ENCODE data around the gene PKM. TPM values are rescaled to one million over a fixed set of nuclear protein-coding genes. Genes with fewer than 3 reads are reported as not detected.
"Not testable (repeated sequence)": the region's sequence is repeated elsewhere in the genome, so short reads cannot be mapped to it uniquely, and the experiment has no call there.

PKM gene
- total RNA-seq, 1 experiment from 2014 or later = 1,252 TPM

DNA sequence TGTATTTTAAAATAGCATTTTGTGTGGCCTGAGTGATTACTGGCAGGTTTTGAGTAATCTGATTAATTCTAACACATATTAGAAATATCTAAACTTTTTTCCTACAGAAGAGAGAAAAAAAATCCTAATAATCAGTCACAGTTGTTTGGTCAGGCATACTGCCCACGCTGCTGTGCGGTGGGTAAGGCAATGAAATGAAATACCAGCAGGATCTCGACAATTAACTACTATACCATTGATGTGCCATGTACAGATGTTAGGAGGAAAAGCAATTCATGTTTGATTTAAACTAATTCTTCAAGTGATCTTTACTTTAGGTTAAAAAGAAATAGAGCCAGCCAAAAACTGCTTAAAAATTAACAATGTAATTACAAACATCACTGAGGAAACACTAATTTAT lies 38.6 kb downstream of the PKM start:
- in situ Hi-C loops (cut with HindIII; ENCODE audit: low pct_unique_long_range_greater_than_20kb, low sequenced_read_pairs) = no loop called here
- no peak for DNase-seq (ENCODE audit: low read depth, low spot score)

DNA sequence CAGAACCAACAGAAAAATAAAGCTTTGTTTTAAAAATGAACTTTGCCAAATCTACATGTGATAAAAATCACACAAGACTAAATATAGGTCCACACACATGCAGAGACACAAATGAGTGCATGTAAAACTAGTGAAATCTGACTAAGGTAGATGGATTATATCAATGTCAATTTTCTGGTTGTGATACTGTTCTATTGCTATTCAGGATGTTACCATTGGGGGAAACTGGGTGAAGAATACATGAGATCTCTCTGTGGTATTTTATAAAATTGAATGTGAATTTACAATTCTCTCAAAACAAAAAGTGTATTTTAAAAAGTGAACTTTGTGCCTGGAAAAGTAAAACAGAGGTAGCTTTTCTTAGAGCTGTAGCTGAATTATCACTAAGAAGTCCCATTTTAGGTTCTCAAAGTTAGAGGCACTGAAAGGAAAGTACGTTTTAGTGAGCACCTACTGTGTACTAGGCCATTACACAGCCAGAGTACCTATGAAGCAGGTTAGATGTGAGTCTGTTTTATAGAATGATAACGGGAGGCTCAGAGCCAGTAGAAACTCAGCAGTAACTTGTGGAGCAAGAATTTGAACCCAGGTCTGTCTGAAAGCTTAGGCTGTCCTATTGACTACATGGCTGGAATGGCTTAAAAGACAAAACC lies 41.6 kb downstream of the PKM start:
- no peak for DNase-seq (ENCODE audit: low read depth, low spot score)
- in situ Hi-C loops (cut with HindIII; ENCODE audit: low pct_unique_long_range_greater_than_20kb, low sequenced_read_pairs) = no loop called here

DNA sequence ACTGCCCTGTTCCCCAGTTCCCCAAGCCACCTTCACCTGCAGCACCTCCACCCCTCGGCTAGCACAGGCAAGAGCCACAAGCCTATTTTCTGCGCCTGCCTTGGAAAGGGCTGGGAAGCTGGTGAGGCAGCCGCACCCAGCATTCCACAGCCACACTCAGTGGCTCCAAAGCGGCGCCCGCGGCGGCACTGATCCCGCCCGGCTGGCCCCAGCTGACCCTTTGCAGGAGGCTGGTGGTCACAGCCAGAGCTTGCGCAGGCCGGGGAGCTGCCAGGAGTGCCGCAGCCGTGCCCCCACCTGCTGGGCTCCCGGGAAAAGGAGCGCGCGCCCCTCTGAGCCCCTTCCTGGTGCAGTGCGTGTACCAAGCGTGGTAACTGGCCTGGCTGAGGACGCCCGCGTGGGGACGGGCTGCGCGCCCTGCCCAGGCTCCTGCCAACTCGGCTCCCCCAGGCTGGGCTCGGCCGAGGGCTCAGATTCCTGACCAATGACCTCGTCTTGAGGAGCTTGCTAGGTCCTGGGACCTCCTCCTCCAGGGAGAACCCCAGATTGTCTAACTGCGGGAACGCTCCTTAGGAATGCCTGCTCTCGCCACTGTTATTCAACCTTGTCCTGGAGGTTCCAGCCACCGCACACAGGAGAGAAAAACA lies 46.7 kb downstream of the PKM start:
- in situ Hi-C loops (cut with HindIII; ENCODE audit: low pct_unique_long_range_greater_than_20kb, low sequenced_read_pairs) = no loop called here
- DNase-seq (ENCODE audit: low read depth, low spot score) = no peak

DNA sequence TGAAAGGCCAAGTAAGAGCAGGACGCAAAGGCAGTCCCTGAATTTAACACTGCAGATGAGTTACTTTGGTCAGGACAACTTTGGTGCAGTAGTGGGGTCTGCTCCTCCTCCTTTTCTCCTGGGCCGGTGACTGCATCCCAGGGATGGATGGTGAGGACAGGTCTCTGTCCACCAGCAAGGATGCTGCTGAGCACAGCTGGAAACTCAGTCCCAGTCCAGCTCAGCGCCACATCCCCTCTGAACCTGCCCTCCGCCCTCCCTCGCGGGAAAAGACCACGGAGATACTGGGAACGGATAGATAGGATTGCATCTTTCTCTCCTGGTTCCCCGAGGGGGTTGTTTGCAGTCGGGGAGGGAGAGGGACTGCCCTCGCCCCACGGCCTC lies 47.2 kb downstream of the PKM start:
- in situ Hi-C loops (cut with HindIII; ENCODE audit: low pct_unique_long_range_greater_than_20kb, low sequenced_read_pairs) = no loop called here
- no peak for DNase-seq (ENCODE audit: low read depth, low spot score)

DNA sequence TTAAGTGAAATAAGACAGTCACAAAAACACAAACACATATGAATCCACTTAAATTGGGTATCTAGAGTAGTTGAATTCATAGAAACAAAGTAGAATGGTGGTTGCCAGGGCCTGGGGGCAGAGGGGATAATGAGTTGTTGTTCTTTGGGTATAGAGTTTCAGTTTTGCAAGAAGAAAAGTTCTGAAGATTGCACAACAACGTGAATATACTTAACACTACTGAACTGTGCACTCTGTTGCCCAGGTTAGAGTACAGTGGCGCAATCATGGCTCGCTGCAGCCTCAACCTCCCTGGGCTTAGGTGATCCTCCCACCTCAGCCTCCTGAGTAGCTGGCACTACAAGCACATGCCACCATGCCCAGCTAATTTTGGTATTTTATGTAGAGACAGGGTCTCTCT lies 48.3 kb downstream of the PKM start:
- peak; percentile 91 for DNase-seq (ENCODE audit: low read depth, low spot score)
- in situ Hi-C loops (cut with HindIII; ENCODE audit: low pct_unique_long_range_greater_than_20kb, low sequenced_read_pairs) = no loop called here

DNA sequence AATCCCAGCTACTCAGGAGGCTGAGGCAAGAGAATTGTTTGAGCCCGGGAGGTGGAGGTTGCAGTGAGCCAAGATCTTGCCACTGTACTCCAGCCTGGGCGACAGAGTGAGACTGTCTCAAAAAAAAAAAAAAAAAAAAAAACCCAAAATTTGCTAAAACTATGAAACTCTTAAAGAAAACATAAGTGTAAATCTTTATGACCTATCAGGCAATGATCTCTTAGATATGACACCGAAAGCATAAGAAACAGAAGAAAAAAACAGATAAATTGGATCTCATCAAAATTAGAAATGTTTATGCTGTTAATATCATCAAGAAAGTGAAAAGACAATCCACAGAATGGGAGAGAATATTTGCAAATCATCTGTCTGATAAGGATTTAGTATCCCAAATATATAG lies 48.7 kb downstream of the PKM start:
- in situ Hi-C loops (cut with HindIII; ENCODE audit: low pct_unique_long_range_greater_than_20kb, low sequenced_read_pairs) = no loop called here

DNA sequence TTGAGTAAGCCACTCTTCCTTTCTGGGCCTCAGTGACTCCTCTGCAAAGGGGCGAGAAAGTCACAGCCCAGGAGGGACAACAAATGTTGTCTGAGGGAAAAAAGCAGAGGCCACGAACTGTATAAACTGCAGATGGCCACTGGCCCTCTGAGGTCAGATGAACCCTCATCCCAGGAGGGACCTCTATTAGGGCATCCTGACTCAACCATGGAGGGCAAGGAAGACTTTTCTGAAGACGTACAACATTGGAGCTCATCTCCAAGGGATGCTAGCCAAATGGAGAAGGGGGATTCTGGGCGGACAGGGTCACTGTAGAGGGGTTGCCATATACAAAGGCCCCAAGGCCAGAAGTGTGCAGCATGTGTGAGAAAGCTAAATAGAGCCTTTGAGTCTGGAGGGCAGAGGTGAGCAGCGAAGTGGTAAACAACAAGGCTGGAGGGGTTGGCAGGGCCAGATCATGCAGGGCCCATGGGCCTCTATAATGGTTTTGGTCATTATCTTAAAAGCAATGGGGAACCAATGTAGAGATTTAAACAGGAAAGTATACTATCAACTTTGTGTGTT lies 50.1 kb downstream of the PKM start:
- no peak for DNase-seq (ENCODE audit: low read depth, low spot score)
- in situ Hi-C loops (cut with HindIII; ENCODE audit: low pct_unique_long_range_greater_than_20kb, low sequenced_read_pairs) = no loop called here

More for the DNA sequence above, 48.7 kb downstream of the PKM start:
- no peak for DNase-seq (ENCODE audit: low read depth, low spot score)

DNA sequence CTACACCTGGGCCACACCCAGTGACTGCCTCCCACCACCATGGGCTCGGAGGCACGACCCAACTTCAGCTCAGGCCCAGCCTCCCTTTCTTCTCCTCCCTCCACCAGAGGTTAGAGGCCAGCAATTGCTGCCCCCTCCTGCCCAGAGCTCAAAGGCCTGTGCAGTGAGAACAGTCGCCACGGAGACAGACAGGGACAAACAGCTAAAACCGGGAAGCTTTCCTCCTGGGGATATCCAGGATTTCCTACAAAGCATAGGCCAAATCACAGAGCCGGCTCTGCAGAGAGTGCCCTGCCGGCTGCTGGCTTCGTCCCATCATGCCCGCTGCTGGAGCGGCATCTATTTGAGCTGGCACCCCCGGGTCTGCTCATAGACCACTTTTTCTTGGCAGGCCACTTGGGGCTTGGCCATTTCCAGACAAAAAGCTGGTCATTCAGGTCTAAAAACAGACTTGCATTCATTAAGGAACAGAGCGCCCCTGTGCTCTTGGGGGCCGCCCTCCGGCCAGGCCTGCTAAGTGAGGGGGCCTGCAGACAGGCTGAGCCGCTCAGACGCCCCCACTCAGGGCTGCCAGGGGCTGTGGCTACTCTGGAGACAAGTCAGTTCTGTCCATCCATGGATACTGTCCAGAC lies 50.9 kb downstream of the PKM start:
- peak; percentile 36 for DNase-seq (ENCODE audit: low read depth, low spot score)
- in situ Hi-C loops (cut with HindIII; ENCODE audit: low pct_unique_long_range_greater_than_20kb, low sequenced_read_pairs) = no loop called here

DNA sequence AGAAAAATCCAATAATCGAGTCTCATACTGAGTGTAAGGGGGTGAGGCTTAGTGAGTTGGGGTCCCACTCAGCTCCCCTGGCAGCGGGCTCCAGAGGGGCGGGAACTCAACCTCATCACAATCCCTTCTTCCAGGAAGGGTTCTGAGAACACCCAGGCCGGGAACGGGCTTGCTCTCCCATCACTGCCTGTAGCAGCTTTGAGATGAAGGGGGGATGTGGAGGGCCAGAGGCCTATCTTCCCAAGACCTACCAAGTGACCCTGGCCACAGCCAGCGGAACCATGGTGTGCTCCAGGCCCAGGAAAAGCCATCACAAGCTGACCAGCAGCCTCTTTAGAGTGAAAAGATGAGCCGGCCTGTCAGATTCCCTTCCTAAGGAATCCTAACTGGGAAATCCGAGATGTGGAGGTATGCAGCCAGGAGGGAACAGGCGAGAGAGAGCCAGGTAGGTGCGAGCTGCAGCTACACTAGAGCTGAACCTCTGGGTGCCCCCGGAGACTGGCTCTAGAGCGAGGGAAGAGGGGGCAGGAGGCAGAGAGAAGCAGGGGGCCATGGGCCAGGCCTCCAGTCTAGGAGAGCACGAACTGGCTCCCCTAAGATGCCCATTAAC lies 51.9 kb downstream of the PKM start:
- in situ Hi-C loops (cut with HindIII; ENCODE audit: low pct_unique_long_range_greater_than_20kb, low sequenced_read_pairs) = no loop called here
- no peak for DNase-seq (ENCODE audit: low read depth, low spot score)

DNA sequence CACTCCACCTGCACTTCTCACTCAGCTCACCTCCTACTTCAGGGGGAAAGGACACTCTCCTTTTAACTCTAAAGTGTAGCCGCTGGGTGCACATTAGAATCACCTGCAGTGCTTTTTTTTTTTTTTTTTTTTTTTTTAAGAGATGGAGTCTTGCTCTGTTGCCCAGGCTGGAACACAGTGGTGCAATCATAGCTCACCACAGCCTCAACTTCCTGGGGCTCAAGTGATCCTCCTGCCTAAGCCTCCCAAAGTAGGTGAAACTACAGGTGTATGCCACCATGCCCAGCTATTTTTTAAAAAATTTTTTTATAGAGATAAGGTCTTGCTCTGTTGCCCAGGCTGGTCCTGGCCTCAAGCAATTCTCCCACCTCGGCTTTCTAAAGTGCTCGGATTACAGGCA lies 54.2 kb downstream of the PKM start:
- in situ Hi-C loops (cut with HindIII; ENCODE audit: low pct_unique_long_range_greater_than_20kb, low sequenced_read_pairs) = no loop called here

DNA sequence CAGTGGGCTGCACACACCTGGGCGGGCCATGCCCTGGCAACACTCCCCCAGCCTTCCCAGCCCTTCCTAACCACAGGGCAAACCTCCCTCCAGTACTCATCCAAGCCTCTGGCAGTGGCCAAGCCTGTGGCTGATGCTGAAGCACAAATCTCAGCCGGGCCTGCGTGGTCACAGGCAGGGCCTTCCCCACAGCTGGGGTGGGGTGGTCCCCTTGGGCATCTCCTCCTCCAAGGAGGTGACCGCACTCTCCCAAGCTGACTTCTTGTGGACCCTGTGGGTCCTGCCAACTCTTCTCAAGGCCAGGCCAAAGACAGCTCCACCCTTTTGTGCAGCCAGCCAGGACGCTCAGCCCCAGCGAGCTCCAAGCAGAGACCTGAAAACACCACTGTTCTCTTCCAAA lies 54.8 kb downstream of the PKM start:
- DNase-seq (ENCODE audit: low read depth, low spot score) = no peak
- in situ Hi-C loops (cut with HindIII; ENCODE audit: low pct_unique_long_range_greater_than_20kb, low sequenced_read_pairs) = no loop called here

More for the DNA sequence above, 54.2 kb downstream of the PKM start:
- DNase-seq (ENCODE audit: low read depth, low spot score) = no peak

DNA sequence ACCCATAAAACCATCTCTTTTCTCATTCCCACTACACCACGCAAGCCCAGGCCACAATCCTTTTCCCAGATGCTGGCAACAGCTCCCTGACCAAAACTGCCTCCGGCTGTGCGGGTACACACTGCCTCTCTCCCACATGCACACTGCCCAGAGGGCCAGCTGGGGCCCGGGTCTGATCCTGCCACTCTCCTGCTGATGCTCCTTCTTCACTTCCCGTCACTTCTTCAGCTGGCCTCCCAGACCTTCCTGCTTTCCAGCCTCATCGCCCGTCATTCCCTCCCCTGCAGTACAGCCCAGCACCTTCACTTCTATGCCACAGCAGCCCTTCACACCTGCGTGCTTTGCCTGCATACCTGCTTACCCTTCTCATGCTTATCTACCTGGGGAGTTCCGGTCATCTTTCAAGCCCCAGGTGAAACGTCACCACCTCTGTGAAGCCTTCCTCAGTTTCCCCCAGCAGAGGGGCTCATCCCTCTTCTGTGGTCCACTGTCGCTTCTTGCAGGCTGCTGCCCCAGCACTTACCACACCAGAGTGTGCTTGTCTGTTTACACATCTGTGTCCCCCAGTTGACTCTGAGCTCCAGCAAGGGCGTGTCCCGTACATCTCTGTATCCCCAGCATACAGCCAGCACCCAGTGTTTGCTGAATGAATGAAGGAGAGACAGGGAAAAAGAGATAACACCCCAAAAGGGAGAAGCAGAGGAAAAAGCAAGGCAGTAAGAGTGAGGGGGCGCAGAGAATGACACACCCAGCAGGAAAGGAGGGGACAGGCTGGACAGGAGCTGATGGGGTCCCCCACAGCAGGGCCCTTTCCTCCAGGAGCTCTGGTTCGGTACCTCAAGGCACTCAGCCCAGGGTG lies 55.6 kb downstream of the PKM start:
- no peak for DNase-seq (ENCODE audit: low read depth, low spot score)
- in situ Hi-C loops (cut with HindIII; ENCODE audit: low pct_unique_long_range_greater_than_20kb, low sequenced_read_pairs) = no loop called here

DNA sequence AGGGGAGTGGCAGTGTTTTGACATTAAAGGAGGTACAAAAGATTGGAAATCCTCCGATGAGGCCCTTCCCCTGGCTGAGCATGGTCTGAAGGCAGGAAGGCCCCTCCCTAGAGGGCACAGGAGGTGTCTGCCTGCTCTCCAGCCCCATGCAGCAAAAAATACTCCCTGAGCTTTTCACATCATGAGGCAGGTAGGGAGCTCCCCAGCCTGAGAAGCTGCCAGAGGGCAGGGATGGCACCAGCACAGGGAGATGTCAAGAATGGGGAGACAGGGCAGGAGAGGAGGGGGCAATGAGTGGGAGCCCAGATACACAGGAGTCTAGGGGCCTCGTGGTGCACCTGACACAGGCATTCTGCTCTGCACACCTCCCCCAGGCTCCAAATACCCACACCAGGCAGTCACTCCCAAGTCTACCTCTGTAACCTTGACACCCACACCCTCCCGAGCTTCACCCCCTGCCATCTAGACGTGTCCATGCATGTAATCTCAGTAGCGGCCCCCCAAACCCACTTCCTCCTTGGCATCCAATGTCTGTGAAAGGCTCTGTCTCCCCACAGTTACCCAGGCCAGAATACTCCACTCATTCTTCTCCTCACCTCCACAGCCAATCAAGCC lies 56.3 kb downstream of the PKM start:
- DNase-seq (ENCODE audit: low read depth, low spot score) = no peak
- in situ Hi-C loops (cut with HindIII; ENCODE audit: low pct_unique_long_range_greater_than_20kb, low sequenced_read_pairs) = no loop called here

DNA sequence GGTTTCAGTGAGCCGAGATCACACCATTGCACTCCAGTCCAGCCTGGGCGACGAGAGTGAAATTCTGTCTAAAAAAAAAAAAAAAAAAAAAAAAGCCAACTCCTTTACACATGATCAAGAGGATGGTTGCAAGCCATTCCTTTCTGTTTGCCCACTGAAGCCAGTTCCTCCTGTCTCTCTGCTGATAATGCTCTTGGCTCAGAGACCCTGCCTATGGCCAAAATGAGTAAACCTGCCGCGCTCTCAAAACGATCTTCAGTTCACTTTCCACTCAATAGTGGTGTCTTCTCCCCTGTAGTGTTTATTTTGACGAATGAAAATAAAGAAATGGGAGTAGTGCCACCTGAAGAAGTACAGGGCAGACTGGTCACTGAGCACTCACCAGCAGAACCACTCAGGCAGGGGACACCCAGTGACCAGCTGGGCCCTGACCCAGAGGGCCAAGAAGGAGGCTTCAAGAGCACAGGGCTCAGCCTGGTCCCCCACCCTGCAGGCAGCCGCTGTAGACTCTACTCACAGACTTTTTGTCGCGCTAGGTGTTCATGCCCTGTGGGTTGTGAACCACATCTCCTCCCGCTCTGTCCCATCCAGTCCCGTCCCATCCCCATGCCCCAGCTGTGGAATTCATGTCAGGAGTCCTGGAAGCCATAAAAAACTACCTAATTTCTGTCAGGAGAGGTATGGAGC lies 57.0 kb downstream of the PKM start:
- in situ Hi-C loops (cut with HindIII; ENCODE audit: low pct_unique_long_range_greater_than_20kb, low sequenced_read_pairs) = no loop called here
- DNase-seq (ENCODE audit: low read depth, low spot score) = no peak

DNA sequence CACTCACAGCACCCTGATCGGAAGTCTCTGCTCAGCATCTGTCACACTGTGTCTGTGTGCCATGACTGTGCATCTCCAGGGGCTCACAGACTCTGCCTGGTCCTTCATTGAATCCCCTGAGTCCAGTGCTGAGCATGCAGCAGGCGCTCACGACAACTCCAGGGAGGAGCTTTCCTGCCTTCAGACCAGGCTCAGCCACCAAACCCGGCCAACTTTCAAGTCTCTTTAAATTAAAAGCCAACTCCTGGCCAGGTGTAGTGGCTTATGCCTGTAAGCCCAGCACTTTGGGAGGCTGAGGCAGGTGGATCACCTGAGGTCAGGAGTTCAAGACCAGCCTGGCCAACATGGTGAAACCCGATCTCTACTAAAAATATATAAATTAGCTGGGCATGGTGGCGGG lies 57.6 kb downstream of the PKM start:
- no peak for DNase-seq (ENCODE audit: low read depth, low spot score)
- in situ Hi-C loops (cut with HindIII; ENCODE audit: low pct_unique_long_range_greater_than_20kb, low sequenced_read_pairs) = no loop called here

DNA sequence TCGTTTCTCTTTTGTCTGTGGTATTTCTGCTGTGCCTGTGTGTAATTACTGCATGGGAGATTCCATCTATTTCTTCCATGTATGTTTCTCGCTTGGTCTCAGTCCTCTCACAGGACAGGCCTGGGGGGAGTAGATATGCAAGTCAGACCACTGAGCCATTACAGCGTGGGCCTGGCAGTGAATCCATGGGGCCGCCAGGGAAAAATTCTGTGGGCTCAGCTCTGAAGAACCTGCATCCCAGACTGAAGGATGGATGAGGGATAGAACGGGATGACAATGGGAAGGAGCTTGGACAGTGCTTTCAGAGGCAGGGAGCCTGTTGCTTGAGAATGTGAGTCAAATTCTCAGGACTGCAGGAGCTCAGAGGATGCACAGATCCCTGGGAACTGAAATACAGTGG lies 58.2 kb downstream of the PKM start:
- DNase-seq (ENCODE audit: low read depth, low spot score) = no peak
- in situ Hi-C loops (cut with HindIII; ENCODE audit: low pct_unique_long_range_greater_than_20kb, low sequenced_read_pairs) = no loop called here

DNA sequence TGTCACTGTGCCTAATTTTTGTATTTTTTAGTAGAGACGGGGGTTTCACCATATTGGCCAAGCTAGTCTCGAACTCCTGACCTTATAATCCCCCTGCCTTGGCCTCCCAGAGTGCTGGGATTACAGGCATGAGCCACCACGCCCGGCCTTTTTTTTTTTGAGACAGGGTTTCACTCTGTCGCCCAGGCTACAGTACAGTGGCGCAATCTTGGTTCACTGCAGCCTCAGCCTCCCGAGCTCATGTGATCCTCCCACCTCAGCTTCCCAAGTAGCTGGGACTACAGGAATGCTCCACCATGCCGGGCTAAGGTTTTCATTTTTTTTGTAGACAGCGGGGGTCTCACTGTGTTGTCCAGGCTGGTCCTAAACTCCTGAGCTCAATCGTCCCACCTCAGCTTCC lies 59.0 kb downstream of the PKM start:
- in situ Hi-C loops (cut with HindIII; ENCODE audit: low pct_unique_long_range_greater_than_20kb, low sequenced_read_pairs); DNase-seq (ENCODE audit: low read depth, low spot score): not testable (repeated sequence)

Measured in SK-MEL-5 (cell line).